Measurements from ENCODE around the gene SLC13A3.

DNA sequence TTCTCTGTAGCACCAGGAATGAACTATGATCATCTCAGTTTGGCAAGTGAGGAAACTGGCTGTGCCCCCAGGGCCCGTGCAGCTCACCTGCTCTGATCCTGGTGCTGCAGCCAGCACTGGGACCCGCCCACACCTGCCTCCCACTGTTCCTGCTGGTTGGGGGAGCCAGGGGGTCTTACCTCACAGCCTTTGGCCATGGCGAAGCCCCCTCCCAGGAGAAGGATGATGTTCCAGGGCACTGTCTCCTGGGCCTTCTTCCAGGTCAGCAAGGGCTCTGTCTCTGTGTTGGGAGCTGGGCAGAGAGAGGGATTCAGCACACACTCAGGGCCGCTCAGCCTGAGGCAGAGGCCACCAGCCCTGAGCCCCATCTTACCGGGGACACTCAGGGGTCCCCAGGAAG, 75.9 kb downstream of the SLC13A3 start:
- TF ChIP-seq, protein P1, sequence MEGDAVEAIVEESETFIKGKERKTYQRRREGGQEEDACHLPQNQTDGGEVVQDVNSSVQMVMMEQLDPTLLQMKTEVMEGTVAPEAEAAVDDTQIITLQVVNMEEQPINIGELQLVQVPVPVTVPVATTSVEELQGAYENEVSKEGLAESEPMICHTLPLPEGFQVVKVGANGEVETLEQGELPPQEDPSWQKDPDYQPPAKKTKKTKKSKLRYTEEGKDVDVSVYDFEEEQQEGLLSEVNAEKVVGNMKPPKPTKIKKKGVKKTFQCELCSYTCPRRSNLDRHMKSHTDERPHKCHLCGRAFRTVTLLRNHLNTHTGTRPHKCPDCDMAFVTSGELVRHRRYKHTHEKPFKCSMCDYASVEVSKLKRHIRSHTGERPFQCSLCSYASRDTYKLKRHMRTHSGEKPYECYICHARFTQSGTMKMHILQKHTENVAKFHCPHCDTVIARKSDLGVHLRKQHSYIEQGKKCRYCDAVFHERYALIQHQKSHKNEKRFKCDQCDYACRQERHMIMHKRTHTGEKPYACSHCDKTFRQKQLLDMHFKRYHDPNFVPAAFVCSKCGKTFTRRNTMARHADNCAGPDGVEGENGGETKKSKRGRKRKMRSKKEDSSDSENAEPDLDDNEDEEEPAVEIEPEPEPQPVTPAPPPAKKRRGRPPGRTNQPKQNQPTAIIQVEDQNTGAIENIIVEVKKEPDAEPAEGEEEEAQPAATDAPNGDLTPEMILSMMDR (IDR thresholded peaks at IDR 0.05): no peak
- no peak for TF ChIP-seq POLR2A (IDR thresholded peaks at IDR 0.05)
